Measurements from ENCODE around the gene ANGPTL4. TPM values are rescaled to one million over a fixed set of nuclear protein-coding genes. Genes with fewer than 3 reads are reported as not detected.

The ANGPTL4 gene
- total RNA-seq, 4 donors from 2014 or later, result 15.3 to 56.4 (median 19.1) TPM

DNA sequence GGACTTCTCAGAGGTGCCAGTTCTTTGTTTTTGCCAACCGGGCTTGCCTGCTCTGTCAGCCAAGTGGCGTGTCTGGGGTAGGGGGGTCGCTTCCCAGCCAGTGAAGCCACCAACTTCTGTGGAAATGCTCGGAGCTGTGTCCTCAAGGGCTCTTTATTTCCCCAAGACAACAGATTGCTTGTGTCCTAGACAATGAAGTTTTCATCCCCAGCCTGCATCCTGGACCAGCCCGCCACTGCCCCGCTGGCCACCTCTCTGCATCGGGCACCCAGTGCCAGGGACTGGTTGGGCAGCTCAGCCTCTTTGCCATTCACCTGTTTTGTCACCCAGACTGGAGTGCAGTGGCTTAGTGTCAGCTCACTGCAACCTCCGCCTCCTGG, 29.9 kb downstream of the ANGPTL4 start:
- H3K4me3 ChIP-seq, result no peak overlapping the region
- no peak for DNase-seq (ENCODE audit: low spot score in 2 of 2)
- no peaks in the 10 kb centered on the region for H3K27me3 ChIP-seq
- 74% methylated on average over 7 of the region's 8 CpGs for WGBS
- H3K9me3 ChIP-seq, result no peaks in the 10 kb centered on the region
- peak overlapping the region; percentile 65 for H3K27ac ChIP-seq
- H3K4me1 ChIP-seq, result peaks cover 79% of the 10 kb centered on the region
- peaks cover 4% of the 10 kb centered on the region for H3K36me3 ChIP-seq
- TF ChIP-seq EP300 (IDR thresholded peaks at IDR 0.05), result no peak
- no peak for TF ChIP-seq POLR2AphosphoS5 (IDR thresholded peaks at IDR 0.05)
- TF ChIP-seq, protein P1, sequence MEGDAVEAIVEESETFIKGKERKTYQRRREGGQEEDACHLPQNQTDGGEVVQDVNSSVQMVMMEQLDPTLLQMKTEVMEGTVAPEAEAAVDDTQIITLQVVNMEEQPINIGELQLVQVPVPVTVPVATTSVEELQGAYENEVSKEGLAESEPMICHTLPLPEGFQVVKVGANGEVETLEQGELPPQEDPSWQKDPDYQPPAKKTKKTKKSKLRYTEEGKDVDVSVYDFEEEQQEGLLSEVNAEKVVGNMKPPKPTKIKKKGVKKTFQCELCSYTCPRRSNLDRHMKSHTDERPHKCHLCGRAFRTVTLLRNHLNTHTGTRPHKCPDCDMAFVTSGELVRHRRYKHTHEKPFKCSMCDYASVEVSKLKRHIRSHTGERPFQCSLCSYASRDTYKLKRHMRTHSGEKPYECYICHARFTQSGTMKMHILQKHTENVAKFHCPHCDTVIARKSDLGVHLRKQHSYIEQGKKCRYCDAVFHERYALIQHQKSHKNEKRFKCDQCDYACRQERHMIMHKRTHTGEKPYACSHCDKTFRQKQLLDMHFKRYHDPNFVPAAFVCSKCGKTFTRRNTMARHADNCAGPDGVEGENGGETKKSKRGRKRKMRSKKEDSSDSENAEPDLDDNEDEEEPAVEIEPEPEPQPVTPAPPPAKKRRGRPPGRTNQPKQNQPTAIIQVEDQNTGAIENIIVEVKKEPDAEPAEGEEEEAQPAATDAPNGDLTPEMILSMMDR (IDR thresholded peaks at IDR 0.05), result no peak
- TF ChIP-seq POLR2A (IDR thresholded peaks at IDR 0.05), result no peak

DNA sequence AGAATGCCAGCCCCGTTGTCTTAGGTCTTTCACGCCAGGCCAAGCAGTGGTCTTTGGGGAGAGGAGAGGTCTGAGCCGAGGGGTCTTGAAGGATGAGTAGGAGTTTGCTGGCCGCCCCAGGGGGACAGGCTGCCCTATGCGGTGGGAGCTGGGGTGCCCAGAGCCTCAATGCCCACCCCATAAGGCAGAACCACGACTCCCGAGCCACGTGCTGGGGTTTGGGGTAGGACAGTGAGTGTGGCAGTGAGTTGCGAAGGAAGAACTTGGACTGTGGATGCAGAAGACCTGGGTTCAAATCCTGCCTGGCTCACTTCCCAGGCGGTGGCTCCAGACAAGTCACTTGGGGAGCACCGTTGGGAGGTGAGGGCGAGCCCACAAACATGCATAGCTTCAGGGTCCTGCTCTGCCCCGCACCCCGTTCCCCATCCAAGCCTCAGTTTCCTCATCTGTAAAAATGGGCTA, 31.7 kb downstream of the ANGPTL4 start:
- WGBS, result 85% methylated on average over 14 of the region's 14 CpGs
- no peak for DNase-seq (ENCODE audit: low spot score in 2 of 2)
- Histone ChIP-seq H3K4me1 (peaks cover 72% of the 10 kb centered on the region), H3K27ac (no peak overlapping the region), H3K27me3 (no peaks in the 10 kb centered on the region), H3K4me3 (no peak overlapping the region), H3K36me3 (peaks cover 19% of the 10 kb centered on the region), H3K9me3 (no peaks in the 10 kb centered on the region)
- TF ChIP-seq POLR2AphosphoS5 (IDR thresholded peaks at IDR 0.05), result no peak
- TF ChIP-seq POLR2A (IDR thresholded peaks at IDR 0.05), result no peak
- TF ChIP-seq, protein P1 (IDR thresholded peaks at IDR 0.05), result no peak
- TF ChIP-seq EP300 (IDR thresholded peaks at IDR 0.05), result no peak

DNA sequence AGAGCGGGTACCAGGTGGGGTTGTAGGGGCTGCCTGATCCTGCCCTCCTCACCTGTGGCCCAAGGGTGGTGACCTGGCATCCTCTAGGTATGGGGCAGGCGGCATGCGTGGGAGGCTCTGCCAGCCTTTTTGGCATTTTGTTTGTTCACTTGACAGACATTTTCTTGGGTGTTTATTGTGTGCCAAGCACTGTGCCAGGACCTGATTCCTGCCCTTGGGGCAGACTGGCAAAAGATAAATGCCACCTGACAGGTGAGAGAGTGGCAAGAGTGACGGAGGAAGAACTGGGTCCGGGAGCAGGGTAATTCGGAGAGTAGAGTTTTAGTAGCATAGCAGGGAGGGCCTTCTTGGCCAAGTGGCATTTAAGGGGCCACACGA, 32.2 kb downstream of the ANGPTL4 start:
- 48% methylated on average over 7 of the region's 7 CpGs for WGBS

DNA sequence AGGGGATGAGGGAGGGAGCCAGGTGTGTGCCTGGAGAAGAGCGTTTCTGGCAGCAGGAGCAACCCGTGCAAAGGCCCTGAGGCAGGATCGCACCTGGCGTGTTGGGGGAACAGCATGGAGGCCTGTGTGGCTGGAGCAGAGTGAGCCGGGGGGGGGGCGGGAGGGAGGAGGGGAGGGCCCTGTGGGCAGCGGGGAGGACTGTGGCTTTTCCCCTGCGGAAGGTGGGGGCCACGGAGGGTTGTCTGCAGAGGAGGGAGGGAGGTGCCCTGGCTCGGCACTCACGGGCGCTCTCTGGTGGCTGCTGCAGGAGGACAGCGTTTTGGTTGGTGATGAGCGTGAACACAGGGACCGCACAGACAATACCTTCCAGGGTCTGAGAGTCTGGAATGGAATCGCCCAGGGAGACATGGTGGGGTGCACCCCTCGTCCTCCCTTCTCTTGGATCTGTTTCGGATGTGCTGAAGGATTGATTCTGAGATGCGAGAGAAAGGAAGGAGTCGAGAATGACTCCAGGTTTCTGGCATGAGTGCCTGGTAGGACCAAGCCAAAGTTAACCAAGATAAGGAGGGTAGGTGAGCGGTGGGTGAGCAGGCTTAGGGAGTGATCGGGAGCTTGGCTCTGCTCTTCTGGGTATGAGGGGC, 32.7 kb downstream of the ANGPTL4 start:
- H3K9me3 ChIP-seq, result no peaks in the 10 kb centered on the region
- peaks cover 24% of the 10 kb centered on the region for H3K36me3 ChIP-seq
- DNase-seq (ENCODE audit: low spot score in 2 of 2), result peak in 1 of 2 donors; percentile 89
- peaks cover 62% of the 10 kb centered on the region for H3K4me1 ChIP-seq
- 45% methylated on average over 19 of the region's 22 CpGs for WGBS
- H3K27me3 ChIP-seq, result no peaks in the 10 kb centered on the region
- TF ChIP-seq, protein P1 (IDR thresholded peaks at IDR 0.05), result peak; percentile 59 to 80
- no peak for TF ChIP-seq POLR2AphosphoS5 (IDR thresholded peaks at IDR 0.05)
- no peak overlapping the region for H3K4me3 ChIP-seq
- no peak overlapping the region for H3K27ac ChIP-seq

More for the DNA sequence above, 32.2 kb downstream of the ANGPTL4 start:
- no peaks in the 10 kb centered on the region for H3K27me3 ChIP-seq
- H3K4me3 ChIP-seq, result no peak overlapping the region
- peak in 1 of 2 donors; percentile 70 for DNase-seq (ENCODE audit: low spot score in 2 of 2)
- no peak overlapping the region for H3K27ac ChIP-seq
- TF ChIP-seq POLR2A (IDR thresholded peaks at IDR 0.05) (no peak), POLR2AphosphoS5 (IDR thresholded peaks at IDR 0.05) (no peak), EP300 (IDR thresholded peaks at IDR 0.05) (no peak)
- TF ChIP-seq, protein P1 (IDR thresholded peaks at IDR 0.05), result no peak
- H3K36me3 ChIP-seq, result peaks cover 22% of the 10 kb centered on the region
- no peaks in the 10 kb centered on the region for H3K9me3 ChIP-seq
- H3K4me1 ChIP-seq, result peaks cover 67% of the 10 kb centered on the region

DNA sequence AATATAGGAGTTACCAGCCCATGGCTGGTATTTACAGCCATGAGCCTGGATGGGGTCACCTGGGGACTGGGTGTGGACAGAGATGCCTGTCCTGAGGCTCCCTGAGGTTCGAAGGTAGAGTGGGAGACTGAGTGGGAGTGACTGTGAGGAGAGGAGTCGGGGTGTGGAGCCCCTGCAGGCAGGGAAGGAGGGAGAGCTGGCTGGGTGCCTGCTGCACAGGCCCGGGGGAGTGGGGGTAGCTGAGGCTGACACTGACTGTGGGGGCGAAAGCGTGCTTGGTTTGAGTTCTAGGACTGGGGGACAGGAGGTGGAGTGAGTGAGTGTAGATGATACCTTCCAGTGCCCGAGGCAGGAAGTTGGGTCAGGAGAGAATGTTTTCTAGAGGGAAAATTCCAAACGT, 33.3 kb downstream of the ANGPTL4 start:
- 42% methylated on average over 7 of the region's 7 CpGs for WGBS
- Histone ChIP-seq H3K9me3 (no peaks in the 10 kb centered on the region), H3K4me1 (peaks cover 58% of the 10 kb centered on the region), H3K4me3 (no peak overlapping the region), H3K27ac (no peak overlapping the region), H3K27me3 (no peaks in the 10 kb centered on the region), H3K36me3 (peaks cover 30% of the 10 kb centered on the region)
- TF ChIP-seq POLR2A (IDR thresholded peaks at IDR 0.05) (no peak), POLR2AphosphoS5 (IDR thresholded peaks at IDR 0.05) (no peak), EP300 (IDR thresholded peaks at IDR 0.05) (no peak)
- TF ChIP-seq, protein P1 (IDR thresholded peaks at IDR 0.05), result no peak
- no peak for DNase-seq (ENCODE audit: low spot score in 2 of 2)
